SK-N-SH (cell line): ENCODE data around the gene PKM. TPM values are rescaled to one million over a fixed set of nuclear protein-coding genes. Genes with fewer than 3 reads are reported as not detected.

Source experiments
- CTCF ChIA-PET: fragments of 300-600, 350-600 bp; formaldehyde crosslinking; extraction: SDS; loops from one replicate; lab custom pipeline; 2021; lab: Yijun Ruan, JAX
- POLR2A ChIA-PET: fragments of 350-600 bp; sonication (Branson Sonifier 250); formaldehyde crosslinking; extraction: SDS; loops from one replicate; lab custom pipeline; 2020; ENCODE audit warnings: antibody characterized with exemption, inconsistent platforms; lab: Yijun Ruan, JAX
- DNase-seq: peaks from one replicate; pipeline ENCODE4 v3.0.0; 2012
- H2AFZ ChIP-seq: fragments of 200-600 bp; sonication (generic); 2 replicates; pipeline ENCODE4 v1.8.1; 2016; ENCODE audit warnings: antibody characterized with exemption, mild to moderate bottlenecking, low read depth
- H3F3A ChIP-seq: fragments of 200-600 bp; sonication (generic); replicated peaks from 2 replicates; pipeline ENCODE3; 2016; ENCODE audit warnings: antibody characterized with exemption, mild to moderate bottlenecking; ENCODE audit not compliant: insufficient read depth
- H3K27ac ChIP-seq, 2 experiments: fragments of 200-500 bp in 1 of 2; fragments of 200-600 bp in 1 of 2; sonication (Bioruptor generic) in 1 of 2; sonication (generic), shearing (Covaris generic) in 1 of 2; 2 replicates each; pipeline versions ENCODE4 v1.5.1 to v1.6.1; 2014 to 2016; ENCODE audit warnings: low read depth in 2 of 2, inconsistent platforms in 1 of 2, low read length in 1 of 2, mild to moderate bottlenecking in 1 of 2, mixed read lengths in 1 of 2
- H3K27me3 ChIP-seq: fragments of 200-600 bp; sonication (generic), shearing (Covaris generic); 2 replicates; pipeline ENCODE4 v1.6.1; 2016; ENCODE audit warnings: mixed run types; ENCODE audit not compliant: insufficient read depth
- H3K36me3 ChIP-seq, 2 experiments: fragments of 200-500 bp in 1 of 2; fragments of 200-600 bp in 1 of 2; sonication (Bioruptor generic) in 1 of 2; sonication (generic) in 1 of 2; replicated peaks in 1 of 2; 2 replicates each; pipeline versions ENCODE3 to v1.5.1; 2014 to 2016; ENCODE audit warnings: low read length in 1 of 2, mild to moderate bottlenecking in 1 of 2; ENCODE audit not compliant: insufficient read depth in 2 of 2, control insufficient read depth in 1 of 2
- H3K4me1 ChIP-seq, 2 experiments: fragments of 200-500 bp in 1 of 2; fragments of 200-600 bp in 1 of 2; sonication (Bioruptor generic) in 1 of 2; sonication (generic), shearing (Covaris generic) in 1 of 2; 2 replicates each; pipeline versions ENCODE4 v1.5.1 to v1.6.1; 2014 to 2016; ENCODE audit warnings: low read depth in 1 of 2, low read length in 1 of 2, mixed run types in 1 of 2; ENCODE audit not compliant: insufficient read depth in 2 of 2, control insufficient read depth in 1 of 2
- H3K4me2 ChIP-seq: fragments of 200-600 bp; sonication (generic), shearing (Covaris generic); 2 replicates; pipeline ENCODE4 v1.6.1; 2017; ENCODE audit warnings: mixed run types
- H3K4me3 ChIP-seq, 2 experiments: fragments of 200-500 bp in 1 of 2; fragments of 200-600 bp in 1 of 2; sonication (Bioruptor generic) in 1 of 2; sonication (generic), shearing (Covaris generic) in 1 of 2; 2 replicates each; pipeline versions ENCODE4 v1.5.1 to v1.8.1; 2014 to 2016; ENCODE audit warnings: low read depth in 2 of 2, inconsistent platforms in 1 of 2, low read length in 1 of 2, mild to moderate bottlenecking in 1 of 2, mixed read lengths in 1 of 2, moderate library complexity in 1 of 2
- H3K79me2 ChIP-seq: fragments of 200-600 bp; sonication (generic); 2 replicates; pipeline ENCODE4 v1.8.1; 2017; ENCODE audit warnings: mild to moderate bottlenecking; ENCODE audit not compliant: insufficient read depth
- H3K9ac ChIP-seq: fragments of 200-600 bp; sonication (generic); 2 replicates; pipeline ENCODE4 v1.6.1; 2017; ENCODE audit warnings: mixed run types
- H3K9me2 ChIP-seq: fragments of 200-600 bp; sonication (generic); 2 replicates; pipeline ENCODE4 v1.6.1; 2017; ENCODE audit warnings: mixed run types
- H3K9me3 ChIP-seq: fragments of 200-600 bp; sonication (generic); 2 replicates; pipeline ENCODE4 v1.6.1; 2017; ENCODE audit warnings: mixed run types, mild to moderate bottlenecking, moderate library complexity
- H4K20me1 ChIP-seq: fragments of 200-600 bp; sonication (generic); 2 replicates; pipeline ENCODE4 v1.6.1; 2017; ENCODE audit warnings: mild to moderate bottlenecking, mixed run types; ENCODE audit not compliant: insufficient read depth
- EP300 ChIP-seq, 2 experiments: IDR thresholded peaks; 2 replicates each; pipeline versions ENCODE4 v1.4.0 to v1.6.1; 2012; ENCODE audit warnings: borderline replicate concordance in 1 of 2, low read depth in 1 of 2, low read length in 1 of 2
- EZH2phosphoT487 ChIP-seq: fragments of 200-600 bp; sonication (generic); IDR thresholded peaks from 2 replicates; pipeline ENCODE4 v1.6.1; 2017; ENCODE audit warnings: low read depth, mixed run types, mild to moderate bottlenecking, antibody characterized with exemption, moderate library complexity, borderline replicate concordance
- FOXJ3 ChIP-seq: sonication (generic); formaldehyde crosslinking; IDR thresholded peaks from 2 replicates; pipeline ENCODE4 v1.5.1; 2020; ENCODE audit warnings: mild to moderate bottlenecking, missing genetic modification reagents
- FOXM1 ChIP-seq: IDR thresholded peaks from 2 replicates; pipeline ENCODE4 v1.4.0; 2012; ENCODE audit warnings: low read depth, mild to moderate bottlenecking
- GABPA ChIP-seq: IDR thresholded peaks from 2 replicates; pipeline ENCODE4 v1.4.0; 2012; ENCODE audit warnings: low read depth, mild to moderate bottlenecking
- MEF2A ChIP-seq: IDR thresholded peaks from 2 replicates; pipeline ENCODE4 v1.4.0; 2012; ENCODE audit warnings: low read depth, borderline replicate concordance
- MXI1 ChIP-seq: IDR thresholded peaks from 2 replicates; pipeline ENCODE4 v1.6.1; 2012; ENCODE audit warnings: mild to moderate bottlenecking, low read depth, low read length, improper control_type of control experiment
- NFIC ChIP-seq: IDR thresholded peaks from 2 replicates; pipeline ENCODE4 v1.4.0; 2012; ENCODE audit warnings: borderline replicate concordance
- POLR2AphosphoS5 ChIP-seq: IDR thresholded peaks from 2 replicates; pipeline ENCODE4 v1.6.1; 2012; ENCODE audit warnings: low read depth, low read length
- RCOR1 ChIP-seq: fragments of 150-350 bp; IDR thresholded peaks from 2 replicates; pipeline ENCODE4 v1.6.1; 2017; ENCODE audit warnings: antibody characterized with exemption, low read length
- RFX5 ChIP-seq: IDR thresholded peaks from 2 replicates; pipeline ENCODE4 v1.6.1; 2012; ENCODE audit warnings: mild to moderate bottlenecking, improper control_type of control experiment, low read length
- SIN3A ChIP-seq: IDR thresholded peaks from 2 replicates; pipeline ENCODE4 v1.6.1; 2012; ENCODE audit warnings: low read depth, mild to moderate bottlenecking, low read length, moderate library complexity, borderline replicate concordance
- SMC3 ChIP-seq: IDR thresholded peaks from 2 replicates; pipeline ENCODE4 v1.6.1; 2012; ENCODE audit warnings: low read depth, low read length, improper control_type of control experiment
- TAF1 ChIP-seq: IDR thresholded peaks from 2 replicates; pipeline ENCODE4 v1.6.1; 2012; ENCODE audit warnings: low read depth, mild to moderate bottlenecking, low read length, moderate library complexity, borderline replicate concordance
- TCF12 ChIP-seq: IDR thresholded peaks from 2 replicates; pipeline ENCODE4 v1.4.0; 2012
- WGBS: methylation state at CpG from one replicate; pipeline ENCODE4 v1.1.6; 2017; ENCODE audit warnings: low lambda C conversion rate; 5-methylcytosine and 5-hydroxymethylcytosine counted together
- polyA plus RNA-seq, 3 experiments: library from polyadenylated mRNA; depleted of rRNA; stranded (reverse); fragments of >200 nt; gene quantifications; 2 replicates each; pipeline ENCODE4 v1.2.3, GENCODE V29; 2012
- TF ChIP-seq, protein P1 (sequence below): IDR thresholded peaks from 2 replicates; pipeline ENCODE4; 2012
- TF ChIP-seq, protein P2 (sequence below): fragments of 150-350 bp; IDR thresholded peaks from 2 replicates; pipeline ENCODE4 v1.6.1; 2016; ENCODE audit warnings: mild to moderate bottlenecking, low read depth, low read length
- TF ChIP-seq, protein P3 (sequence below): IDR thresholded peaks from 2 replicates; pipeline ENCODE4 v1.4.0; 2012; ENCODE audit warnings: low read depth, borderline replicate concordance

Gene PKM
- polyA plus RNA-seq, 1 of the 3 experiments (the other 2 are of a cell fraction) = 1,453 TPM

DNA sequence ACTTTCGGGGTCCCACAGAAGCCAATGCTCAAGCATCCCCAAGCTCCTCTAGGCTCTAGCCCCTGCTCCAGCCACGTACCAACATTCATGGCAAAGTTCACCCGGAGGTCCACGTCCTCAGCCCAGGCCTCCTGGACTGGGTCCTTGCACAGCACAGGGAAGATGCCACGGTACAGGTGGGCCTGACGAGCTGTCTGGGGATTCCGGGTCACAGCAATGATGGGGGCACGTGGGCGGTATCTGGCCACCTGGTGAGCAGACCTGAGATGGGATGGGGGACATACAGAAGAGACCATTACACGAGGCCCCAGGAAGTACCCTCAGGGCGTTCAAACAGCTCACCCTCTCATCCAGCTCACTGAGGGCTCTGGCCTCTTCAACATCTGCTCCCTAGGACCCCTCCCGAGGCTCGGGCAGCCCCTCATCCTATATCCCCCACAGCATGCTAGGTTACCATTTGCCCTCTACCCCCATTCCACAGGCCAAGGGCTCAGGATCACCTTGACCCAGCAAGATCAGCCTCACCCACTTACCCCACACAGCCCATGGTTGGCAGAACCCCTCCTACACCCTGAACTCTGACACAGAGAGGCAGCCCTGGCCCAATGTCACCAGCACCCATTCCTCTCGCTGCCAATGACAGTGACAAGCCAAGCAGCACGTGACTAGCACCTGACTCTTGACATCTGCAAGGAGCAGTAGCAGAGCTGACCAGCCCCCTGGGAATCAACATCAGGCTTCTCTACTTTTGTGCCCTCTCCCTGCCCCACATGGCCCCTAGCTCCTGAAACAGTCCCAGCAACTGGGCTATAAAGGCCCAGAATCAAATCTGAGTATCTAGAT lies 30.4 kb downstream of the PKM start:
- no peaks in the 10 kb centered on the region for H3K9me2 ChIP-seq
- no peak overlapping the region for H3K9ac ChIP-seq
- H3K79me2 ChIP-seq = peaks cover 19% of the 10 kb centered on the region
- H4K20me1 ChIP-seq = peaks cover 77% of the 10 kb centered on the region
- H3K9me3 ChIP-seq = no peaks in the 10 kb centered on the region
- no peak overlapping the region for H3K4me3 ChIP-seq
- peaks cover 30 to 37% of the 10 kb centered on the region in 2 experiments for H3K4me1 ChIP-seq
- no peak for DNase-seq
- H3K27ac ChIP-seq = peak overlapping the region; percentile 9 to 66; a peak in 2 of 4 replicates
- WGBS = 84% methylated on average over 14 of the region's 15 CpGs
- H3K27me3 ChIP-seq = no peaks in the 10 kb centered on the region
- no peak overlapping the region for H2AFZ ChIP-seq
- H3K36me3 ChIP-seq = peaks cover 71 to 73% of the 10 kb centered on the region in 2 experiments
- H3K4me2 ChIP-seq = no peak overlapping the region
- POLR2A ChIA-PET = interaction anchor here (0.7 to 3.7 kb wide), 4 partner anchors 10 to 30 kb away, joined by 3 to 17 read pairs (median 3); partner anchors contain the start of gene PKM
- TF ChIP-seq MXI1 (no peak), POLR2AphosphoS5 (no peak), SMC3 (no peak), FOXM1 (no peak), GABPA (no peak), EP300 (IDR thresholded peaks at IDR 0.05; ENCODE audit: borderline replicate concordance in 1 of 2, low read depth in 1 of 2, low read length in 1 of 2) (no peak), SIN3A (no peak), RCOR1 (no peak), TAF1 (no peak), RFX5 (no peak), TCF12 (no peak), EZH2phosphoT487 (no peak)
- TF ChIP-seq, protein P1, sequence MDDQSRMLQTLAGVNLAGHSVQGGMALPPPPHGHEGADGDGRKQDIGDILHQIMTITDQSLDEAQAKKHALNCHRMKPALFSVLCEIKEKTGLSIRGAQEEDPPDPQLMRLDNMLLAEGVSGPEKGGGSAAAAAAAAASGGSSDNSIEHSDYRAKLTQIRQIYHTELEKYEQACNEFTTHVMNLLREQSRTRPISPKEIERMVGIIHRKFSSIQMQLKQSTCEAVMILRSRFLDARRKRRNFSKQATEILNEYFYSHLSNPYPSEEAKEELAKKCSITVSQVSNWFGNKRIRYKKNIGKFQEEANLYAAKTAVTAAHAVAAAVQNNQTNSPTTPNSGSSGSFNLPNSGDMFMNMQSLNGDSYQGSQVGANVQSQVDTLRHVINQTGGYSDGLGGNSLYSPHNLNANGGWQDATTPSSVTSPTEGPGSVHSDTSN = no peak
- CTCF ChIA-PET = interaction anchor here (0.6 to 5.5 kb wide), 23 partner anchors 10 to 456 kb away, joined by 3 to 35 read pairs (median 4); partner anchors contain the start of gene PKM
- peaks cover 83% of the 10 kb centered on the region for H3F3A ChIP-seq

DNA sequence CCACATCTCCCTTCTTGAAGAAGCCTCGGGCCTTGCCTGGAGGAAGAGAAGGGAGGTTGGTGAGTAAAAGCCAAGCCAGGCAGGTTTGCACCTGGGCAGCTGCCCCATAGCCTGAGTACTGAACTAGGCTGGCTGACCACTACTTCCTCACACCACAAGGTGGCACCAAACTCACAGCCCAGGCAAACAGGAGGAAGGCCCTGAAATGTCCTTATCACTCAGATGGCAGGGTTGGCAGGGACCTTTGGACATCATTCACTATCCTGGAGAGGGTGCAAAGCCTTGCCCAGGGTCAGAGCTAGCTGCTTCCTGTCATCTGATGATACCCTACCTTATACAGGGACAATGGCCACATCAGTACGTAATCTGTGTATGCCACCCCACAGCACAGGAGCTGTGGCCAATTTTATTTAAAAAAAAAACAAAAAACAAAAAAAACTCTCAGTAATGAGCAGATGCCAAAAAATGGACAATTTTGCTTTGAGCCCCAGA lies 31.2 kb downstream of the PKM start:
- DNase-seq = peak; percentile 87
- H3F3A ChIP-seq = peaks cover 79% of the 10 kb centered on the region
- POLR2A ChIA-PET = interaction anchor here (0.7 to 3.7 kb wide), 4 partner anchors 11 to 31 kb away, joined by 3 to 17 read pairs (median 3); partner anchors contain the start of gene PKM
- H3K9ac ChIP-seq = no peak overlapping the region
- peaks cover 65 to 66% of the 10 kb centered on the region in 2 experiments for H3K36me3 ChIP-seq
- H3K9me2 ChIP-seq = no peaks in the 10 kb centered on the region
- H2AFZ ChIP-seq = no peak overlapping the region
- H3K4me2 ChIP-seq = no peak overlapping the region
- H3K9me3 ChIP-seq = no peaks in the 10 kb centered on the region
- peaks cover 23 to 34% of the 10 kb centered on the region in 2 experiments for H3K4me1 ChIP-seq
- WGBS = 62% methylated on average over 2 of the region's 2 CpGs
- CTCF ChIA-PET = interaction anchor here (0.6 to 5.5 kb wide), 27 partner anchors 8 to 456 kb away, joined by 3 to 35 read pairs (median 4); partner anchors contain the start of gene PKM
- peak overlapping the region; percentile 47 to 66; a peak in 2 of 4 replicates for H3K27ac ChIP-seq
- no peaks in the 10 kb centered on the region for H3K27me3 ChIP-seq
- H4K20me1 ChIP-seq = peaks cover 69% of the 10 kb centered on the region
- no peak overlapping the region for H3K4me3 ChIP-seq
- peaks cover 13% of the 10 kb centered on the region for H3K79me2 ChIP-seq
- TF ChIP-seq, protein P2, sequence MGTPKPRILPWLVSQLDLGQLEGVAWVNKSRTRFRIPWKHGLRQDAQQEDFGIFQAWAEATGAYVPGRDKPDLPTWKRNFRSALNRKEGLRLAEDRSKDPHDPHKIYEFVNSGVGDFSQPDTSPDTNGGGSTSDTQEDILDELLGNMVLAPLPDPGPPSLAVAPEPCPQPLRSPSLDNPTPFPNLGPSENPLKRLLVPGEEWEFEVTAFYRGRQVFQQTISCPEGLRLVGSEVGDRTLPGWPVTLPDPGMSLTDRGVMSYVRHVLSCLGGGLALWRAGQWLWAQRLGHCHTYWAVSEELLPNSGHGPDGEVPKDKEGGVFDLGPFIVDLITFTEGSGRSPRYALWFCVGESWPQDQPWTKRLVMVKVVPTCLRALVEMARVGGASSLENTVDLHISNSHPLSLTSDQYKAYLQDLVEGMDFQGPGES = no peak
- TF ChIP-seq, protein P1 = no peak
- TF ChIP-seq, protein P3, sequence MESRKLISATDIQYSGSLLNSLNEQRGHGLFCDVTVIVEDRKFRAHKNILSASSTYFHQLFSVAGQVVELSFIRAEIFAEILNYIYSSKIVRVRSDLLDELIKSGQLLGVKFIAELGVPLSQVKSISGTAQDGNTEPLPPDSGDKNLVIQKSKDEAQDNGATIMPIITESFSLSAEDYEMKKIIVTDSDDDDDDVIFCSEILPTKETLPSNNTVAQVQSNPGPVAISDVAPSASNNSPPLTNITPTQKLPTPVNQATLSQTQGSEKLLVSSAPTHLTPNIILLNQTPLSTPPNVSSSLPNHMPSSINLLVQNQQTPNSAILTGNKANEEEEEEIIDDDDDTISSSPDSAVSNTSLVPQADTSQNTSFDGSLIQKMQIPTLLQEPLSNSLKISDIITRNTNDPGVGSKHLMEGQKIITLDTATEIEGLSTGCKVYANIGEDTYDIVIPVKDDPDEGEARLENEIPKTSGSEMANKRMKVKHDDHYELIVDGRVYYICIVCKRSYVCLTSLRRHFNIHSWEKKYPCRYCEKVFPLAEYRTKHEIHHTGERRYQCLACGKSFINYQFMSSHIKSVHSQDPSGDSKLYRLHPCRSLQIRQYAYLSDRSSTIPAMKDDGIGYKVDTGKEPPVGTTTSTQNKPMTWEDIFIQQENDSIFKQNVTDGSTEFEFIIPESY = no peak
- TF ChIP-seq FOXJ3 (no peak), FOXM1 (no peak), NFIC (no peak), MEF2A (no peak)
